ENCODE data around the gene ACOT7. TPM values are rescaled to one million over a fixed set of nuclear protein-coding genes. Genes with fewer than 3 reads are reported as not detected.
A peak's percentile ranks its signal among the peaks of the same experiment; 100 is the strongest.

ACOT7 gene
- total and polyA plus RNA-seq, 2 of the 13 experiments (the other 11 are each of a cell fraction or from before 2014, with no cell fraction given) = 33.0 to 55.8 TPM

GRCh38 chr1:6353955-6354658 lies 39.5 kb downstream of the ACOT7 start (continued):
- TF ChIP-seq BORCS8-MEF2B (CRISPR knock-in tag; IDR thresholded peaks at IDR 0.05) (no peak), CSRNP1 (CRISPR knock-in tag; IDR thresholded peaks at IDR 0.05) (no peak), CEBPG (CRISPR knock-in tag; IDR thresholded peaks at IDR 0.05) (no peak), XRCC5 (optimal IDR thresholded peaks at IDR 0.05; ENCODE audit: low read length) (no peak), NR2F6 (IDR thresholded peaks at IDR 0.05) (peak; percentile 81), NR2F6 (CRISPR knock-in tag; IDR thresholded peaks at IDR 0.05) (peak; percentile 87), ZFY (CRISPR knock-in tag; IDR thresholded peaks at IDR 0.05) (peak; percentile 44; the same call in 1 of the 2 replicates), ZMYM2 (CRISPR knock-in tag; IDR thresholded peaks at IDR 0.05) (peak; percentile 72; the same call in 1 of the 2 replicates), NFRKB (IDR thresholded peaks at IDR 0.05) (no peak), ASH2L (IDR thresholded peaks at IDR 0.05; ENCODE audit: insufficient read length, low read depth, low read length) (peak; percentile 17), ZNF605 (CRISPR knock-in tag; IDR thresholded peaks at IDR 0.05) (no peak), CSRNP2 (CRISPR knock-in tag; conservative IDR thresholded peaks at IDR 0.05; ENCODE audit: low read depth) (no peak), ARID3A (IDR thresholded peaks at IDR 0.05; ENCODE audit: low read depth, low read length) (no peak), ZNF788 (CRISPR knock-in tag; IDR thresholded peaks at IDR 0.05; ENCODE audit: borderline replicate concordance) (peak; percentile 64; the same call in 1 of the 2 replicates), ZNF672 (CRISPR knock-in tag; IDR thresholded peaks at IDR 0.05) (no peak), ZMAT3 (CRISPR knock-in tag; conservative IDR thresholded peaks at IDR 0.05) (no peak), ZNF740 (CRISPR knock-in tag; IDR thresholded peaks at IDR 0.05) (peak; percentile 98), ZNF33A (CRISPR knock-in tag; IDR thresholded peaks at IDR 0.05; ENCODE audit: borderline replicate concordance) (no peak), ZNF431 (CRISPR knock-in tag; IDR thresholded peaks at IDR 0.05; ENCODE audit: borderline replicate concordance, low read depth) (no peak), MZF1 (CRISPR knock-in tag; IDR thresholded peaks at IDR 0.05; ENCODE audit: borderline replicate concordance) (no peak), ARID4A (CRISPR knock-in tag; IDR thresholded peaks at IDR 0.05; ENCODE audit: borderline replicate concordance) (peak; percentile 40; the same call in 1 of the 2 replicates)

Measured in HepG2 (cell line).